NCI-H345 treated with DMSO at 0.1 percent for 48 hours (cell line): ENCODE measurements around the gene AGBL5.
A peak's percentile ranks its signal among the peaks of the same experiment; 100 is the strongest.

Experiments used
- DNase-seq: peaks from one replicate; lab custom pipeline; 2025; ENCODE audit not compliant: unreplicated experiment; lab: John Stamatoyannopoulos, UW

Gene AGBL5

DNA sequence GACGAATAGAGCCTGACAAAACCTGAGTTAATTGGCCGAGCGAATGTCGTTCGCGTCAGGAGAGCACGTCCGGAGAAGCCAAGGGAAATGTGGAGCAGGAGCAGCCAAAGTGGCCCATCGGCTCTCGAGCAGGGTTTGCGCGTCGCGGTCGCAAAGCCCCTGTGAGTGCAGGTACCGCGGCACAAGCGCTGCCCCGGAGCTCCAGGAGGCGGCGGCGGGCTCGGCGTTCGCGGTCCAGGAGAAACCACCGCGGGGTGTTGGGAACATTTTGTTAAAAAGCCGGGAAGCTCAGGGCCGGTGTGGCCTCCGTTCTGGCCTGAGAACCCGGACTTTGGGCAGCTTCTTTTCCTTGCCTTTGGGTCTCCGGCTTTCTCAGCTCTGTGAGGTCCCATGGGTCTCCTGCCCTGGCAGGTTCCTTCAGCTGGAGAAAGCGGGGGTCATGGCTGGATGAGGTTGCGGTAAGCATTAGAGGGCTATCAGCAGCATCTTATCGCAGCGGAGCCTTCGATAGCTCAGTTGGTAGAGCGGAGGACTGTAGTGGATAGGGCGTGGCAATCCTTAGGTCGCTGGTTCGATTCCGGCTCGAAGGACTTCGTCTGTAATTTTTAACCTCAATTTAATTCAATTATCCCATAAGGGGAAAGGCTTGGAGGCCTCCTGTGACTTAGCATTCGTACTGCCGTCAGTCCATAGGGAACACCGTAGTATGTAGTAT lies 1.0 kb upstream of the AGBL5 start:
- peak; percentile 99 for DNase-seq

DNA sequence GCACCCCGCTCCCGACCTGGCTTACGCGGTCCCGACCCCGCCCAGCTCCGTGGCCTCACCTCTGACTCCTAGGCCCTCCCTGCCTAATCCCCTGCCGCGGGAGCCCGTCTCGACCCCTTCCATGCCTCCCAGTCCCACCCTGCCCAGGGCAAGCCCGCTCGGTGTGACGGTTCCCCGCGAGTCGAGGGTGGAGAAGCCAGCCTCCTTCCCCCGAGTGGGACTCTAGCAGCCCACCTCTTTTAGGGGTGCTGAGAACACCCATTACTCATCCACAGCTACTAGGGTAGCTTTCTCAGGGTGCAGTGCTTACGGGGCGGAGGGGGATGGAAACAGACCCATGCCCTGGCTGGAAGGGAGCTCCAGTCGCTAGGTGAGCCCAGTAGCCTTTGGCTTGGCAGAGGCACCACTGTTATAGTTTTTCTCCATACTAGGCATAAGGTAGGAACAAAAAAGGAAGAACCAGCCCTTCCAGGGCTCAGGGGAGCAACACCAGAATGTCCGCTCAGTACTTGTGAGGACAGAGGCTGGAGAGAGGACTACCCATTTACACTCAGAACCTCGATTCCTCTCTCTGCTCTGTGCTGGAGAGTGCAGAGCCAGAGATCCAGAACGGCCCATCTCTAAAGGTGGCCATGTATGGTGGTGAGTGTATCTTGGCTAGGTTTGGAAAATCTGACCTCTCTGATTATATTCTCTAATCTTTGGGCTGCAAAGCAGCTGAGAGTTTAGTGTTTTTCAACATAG lies 606 bp downstream of the AGBL5 start:
- DNase-seq: no peak

DNA sequence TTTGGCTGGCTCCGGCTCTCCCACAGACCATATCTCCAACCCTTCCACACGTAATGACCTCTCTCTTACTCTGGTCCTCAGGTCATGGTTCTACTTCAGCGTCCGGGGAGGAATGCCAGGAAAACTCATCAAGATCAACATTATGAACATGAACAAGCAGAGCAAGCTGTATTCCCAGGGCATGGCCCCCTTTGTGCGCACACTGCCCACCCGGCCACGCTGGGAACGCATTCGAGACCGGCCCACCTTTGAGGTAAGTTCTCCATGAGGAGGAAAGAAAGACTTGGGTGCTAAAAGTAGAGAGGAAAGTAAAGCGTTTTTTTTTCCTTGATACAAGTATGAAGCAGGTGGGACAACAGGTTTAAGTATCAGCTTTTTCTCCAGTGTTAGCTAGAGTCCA lies 1.9 kb downstream of the AGBL5 start:
- no peak for DNase-seq

DNA sequence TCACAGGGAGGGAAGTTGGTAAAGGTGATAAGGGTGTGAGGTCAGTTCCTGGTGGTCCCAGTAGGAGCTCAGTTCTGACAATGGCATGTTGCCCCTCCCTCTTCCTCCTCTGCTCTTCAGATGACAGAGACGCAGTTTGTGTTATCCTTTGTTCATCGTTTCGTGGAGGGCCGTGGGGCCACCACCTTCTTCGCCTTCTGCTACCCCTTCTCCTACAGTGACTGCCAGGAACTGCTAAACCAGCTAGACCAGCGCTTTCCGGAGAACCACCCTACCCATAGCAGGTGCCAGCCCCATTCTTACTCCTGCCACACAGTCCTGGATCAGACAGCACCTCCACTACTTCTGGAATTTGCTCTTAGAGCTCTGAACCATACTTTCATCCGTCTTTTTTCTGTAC lies 2.3 kb downstream of the AGBL5 start:
- no peak for DNase-seq

DNA sequence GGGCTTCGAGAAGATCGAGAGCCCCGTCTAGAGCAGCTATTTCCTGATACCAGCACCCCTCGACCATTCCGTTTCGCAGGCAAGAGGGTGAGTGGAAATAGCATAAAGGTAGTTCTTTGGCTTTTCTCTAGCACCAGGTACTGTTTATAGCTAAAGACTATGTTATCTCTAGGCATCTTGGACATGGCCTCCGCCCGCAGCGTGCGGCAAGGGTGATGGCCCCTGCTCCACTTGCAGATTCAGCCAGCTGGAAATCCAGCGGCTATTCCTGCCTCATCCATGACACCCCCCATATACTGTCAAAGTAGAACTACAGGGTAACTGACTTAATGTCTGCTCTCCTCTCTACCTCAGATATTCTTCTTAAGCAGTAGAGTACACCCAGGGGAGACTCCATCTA lies 3.3 kb downstream of the AGBL5 start:
- no peak for DNase-seq

DNA sequence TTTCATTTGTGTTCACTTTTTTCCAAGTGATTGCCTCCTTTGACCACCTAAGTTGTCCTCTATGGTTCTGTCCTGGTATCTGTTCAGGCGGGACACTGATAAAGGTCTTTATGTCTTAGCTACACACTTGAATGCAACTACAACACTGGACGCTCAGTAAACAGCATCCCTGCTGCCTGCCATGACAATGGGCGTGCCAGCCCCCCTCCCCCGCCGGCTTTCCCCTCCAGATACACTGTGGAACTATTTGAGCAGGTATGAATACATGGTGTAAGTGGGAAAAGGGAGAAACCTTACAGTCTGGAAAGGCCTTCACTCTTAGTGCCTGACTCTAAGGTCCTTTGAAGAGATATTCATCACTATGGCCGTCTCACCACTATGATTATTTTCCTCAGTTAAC lies 5.7 kb downstream of the AGBL5 start:
- DNase-seq: no peak

DNA sequence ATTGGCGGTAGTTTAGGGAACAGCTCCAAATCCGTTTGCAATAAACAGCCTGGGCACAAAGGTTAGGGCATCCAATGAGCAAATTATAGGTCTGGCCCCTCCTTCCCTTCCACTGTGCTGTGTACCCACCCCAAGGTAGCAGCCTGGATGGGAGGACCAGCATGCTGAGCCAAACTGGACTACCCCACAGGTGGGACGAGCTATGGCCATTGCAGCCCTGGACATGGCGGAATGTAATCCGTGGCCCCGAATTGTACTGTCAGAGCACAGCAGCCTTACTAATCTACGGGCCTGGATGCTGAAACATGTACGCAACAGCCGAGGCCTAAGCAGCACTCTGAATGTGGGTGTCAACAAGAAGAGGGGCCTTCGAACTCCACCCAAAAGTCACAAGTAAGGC lies 6.7 kb downstream of the AGBL5 start:
- no peak for DNase-seq

DNA sequence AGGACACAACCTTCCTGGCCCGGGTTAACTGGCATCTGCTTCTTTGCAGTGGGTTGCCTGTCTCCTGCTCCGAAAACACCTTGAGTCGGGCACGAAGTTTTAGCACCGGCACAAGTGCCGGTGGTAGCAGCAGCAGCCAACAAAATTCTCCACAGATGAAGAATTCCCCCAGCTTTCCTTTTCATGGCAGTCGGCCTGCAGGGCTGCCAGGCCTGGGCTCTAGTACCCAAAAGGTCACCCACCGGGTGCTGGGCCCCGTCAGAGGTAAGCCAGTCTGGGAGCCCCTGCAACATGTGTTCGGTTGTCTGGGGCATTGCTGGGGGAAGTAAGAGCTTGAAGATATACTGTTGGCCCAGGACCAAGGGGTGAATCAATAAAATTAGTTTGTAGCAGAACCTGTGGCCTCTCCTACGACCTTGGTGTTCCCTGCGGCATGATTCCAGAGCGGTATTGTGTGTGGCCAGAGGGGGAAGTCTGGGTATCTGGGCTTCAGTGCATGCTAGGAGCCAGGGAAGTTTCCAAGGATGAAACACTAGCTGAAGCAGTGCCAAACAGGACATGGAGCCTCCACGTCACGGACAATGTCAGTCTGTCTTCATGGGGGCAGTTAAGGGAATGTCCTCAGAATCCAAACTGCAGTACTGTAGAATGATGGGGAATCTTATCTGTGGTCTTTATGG lies 7.8 kb downstream of the AGBL5 start:
- no peak for DNase-seq

DNA sequence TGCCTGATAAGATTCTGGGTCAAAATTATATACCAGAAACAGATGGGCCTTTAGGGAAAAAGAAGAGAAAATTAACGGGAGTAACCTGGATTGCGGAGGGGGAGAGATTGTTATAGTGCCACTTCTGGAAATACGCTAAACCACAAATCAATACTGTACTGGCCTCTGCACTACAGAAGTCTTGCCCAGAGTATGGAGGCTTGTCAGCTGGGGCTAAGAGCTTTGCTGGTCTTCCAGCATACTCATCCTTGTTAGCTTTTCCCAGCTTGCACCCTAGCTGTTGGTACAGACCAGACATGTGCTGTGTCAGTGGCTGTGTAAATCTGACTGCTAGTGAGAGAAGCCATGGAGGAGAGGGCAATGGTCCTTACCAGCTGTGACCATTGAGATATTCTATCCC lies 8.9 kb downstream of the AGBL5 start:
- no peak for DNase-seq

DNA sequence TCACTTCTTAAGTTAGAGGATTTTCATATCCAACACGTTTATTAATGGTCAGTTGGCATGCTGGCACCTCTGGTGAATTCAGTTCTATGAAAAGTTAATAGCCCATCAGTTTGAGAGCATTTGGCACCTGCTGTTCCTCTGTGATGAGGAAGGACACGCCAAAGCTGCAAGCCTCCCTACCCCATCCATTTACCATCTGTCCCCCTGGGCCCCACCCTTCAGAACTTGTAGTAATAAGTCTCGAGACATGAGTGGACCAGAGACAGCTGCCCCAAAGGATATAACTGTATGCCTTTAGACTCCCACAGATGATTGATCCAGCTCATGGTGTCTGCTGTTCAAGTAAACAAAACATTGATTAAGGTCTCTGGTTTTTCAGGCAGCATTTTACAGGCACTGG lies 13.7 kb downstream of the AGBL5 start:
- no peak for DNase-seq

DNA sequence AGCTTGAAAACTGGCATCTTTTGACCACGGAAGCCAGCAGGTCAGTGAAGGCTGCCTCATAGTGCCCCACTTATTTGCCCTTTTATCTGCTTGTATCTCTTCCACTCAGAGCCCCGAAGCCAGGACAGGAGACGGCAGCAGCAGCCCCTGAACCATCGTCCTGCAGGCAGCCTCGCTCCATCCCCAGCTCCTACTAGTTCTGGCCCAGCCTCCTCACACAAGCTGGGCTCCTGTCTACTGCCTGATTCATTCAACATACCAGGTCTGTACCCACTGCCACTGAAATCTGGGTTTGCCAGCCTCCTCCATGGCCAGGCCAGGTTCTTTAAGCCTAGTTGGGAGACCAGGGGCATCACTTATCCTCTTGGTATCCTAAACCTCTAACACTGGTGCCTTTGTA lies 15.9 kb downstream of the AGBL5 start:
- DNase-seq: no peak

DNA sequence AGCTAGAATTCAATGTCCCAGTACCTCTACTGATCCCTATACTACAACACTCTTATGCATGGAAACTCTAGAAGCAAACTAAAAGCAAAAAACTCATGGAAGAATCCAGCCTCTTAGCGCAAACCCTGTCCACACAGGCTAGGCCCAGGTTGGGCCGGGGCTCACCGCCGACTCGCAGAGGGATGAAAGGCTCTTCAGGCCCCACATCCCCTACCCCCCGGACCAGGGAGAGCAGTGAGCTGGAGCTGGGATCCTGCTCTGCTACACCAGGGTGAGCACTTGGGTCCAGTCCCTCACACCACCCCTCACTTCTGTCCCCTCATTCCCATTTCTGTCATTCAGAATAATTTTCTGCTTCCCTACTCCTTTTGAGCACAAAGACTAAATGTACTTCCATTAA lies 18.0 kb downstream of the AGBL5 start:
- DNase-seq: no peak

DNA sequence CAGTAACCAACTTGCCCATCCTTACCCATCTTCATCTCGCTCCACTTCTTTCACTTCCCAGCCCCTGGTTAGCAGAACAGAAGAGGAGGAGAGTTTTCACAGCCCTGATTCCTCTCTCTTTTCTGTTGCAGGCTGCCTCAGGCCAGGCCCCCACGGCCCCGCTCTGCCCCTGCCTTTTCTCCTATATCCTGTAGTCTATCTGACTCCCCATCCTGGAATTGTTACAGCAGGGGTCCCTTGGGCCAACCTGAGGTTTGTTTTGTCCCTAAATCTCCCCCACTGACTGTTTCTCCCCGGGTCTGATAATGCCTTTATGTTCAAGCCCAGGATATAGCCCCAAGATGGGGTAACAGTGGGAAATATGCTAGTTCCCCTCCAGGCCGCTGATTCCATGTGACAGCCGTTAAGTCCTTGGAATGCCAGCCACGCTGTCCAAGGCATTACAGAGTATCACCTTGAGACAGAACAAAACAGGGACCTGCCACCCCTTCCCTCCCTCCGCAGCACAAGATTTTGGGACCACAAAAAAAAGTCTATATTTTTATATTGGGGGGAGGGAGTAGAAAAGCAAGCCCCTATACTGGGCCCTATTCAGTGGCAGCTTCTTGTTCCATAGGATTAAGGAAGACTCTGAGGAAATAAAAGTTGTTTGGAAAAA lies 18.6 kb downstream of the AGBL5 start:
- DNase-seq: no peak

DNA sequence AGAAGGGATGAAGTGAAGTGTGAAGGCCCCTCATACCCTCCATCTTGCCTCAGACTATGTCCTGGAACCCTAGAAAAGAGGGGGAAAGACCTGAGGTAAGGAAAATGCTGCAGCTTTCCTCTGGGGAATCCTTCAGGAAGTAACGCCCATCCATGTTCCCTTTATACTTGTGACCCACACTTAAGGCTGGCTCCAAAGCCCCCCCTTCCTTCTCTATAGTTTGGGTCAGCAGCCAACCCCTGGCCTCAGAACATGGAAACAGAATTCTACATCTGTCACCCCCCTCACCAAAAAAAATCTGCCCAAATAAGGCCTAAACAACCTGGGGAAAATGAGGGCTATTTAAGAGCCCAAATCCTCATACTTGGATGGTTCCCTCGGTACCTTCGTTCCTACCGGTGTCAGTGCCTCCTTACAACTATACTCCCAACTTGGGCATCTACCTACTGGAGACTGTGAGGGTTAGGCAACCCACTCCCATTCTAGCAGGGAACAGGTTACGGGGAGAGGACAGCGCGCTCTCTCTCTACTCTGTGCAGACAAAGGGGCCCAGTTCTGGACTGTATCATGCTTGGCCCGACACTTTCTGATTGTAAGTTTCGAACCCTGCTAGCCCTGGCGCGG lies 19.3 kb downstream of the AGBL5 start:
- DNase-seq: no peak

DNA sequence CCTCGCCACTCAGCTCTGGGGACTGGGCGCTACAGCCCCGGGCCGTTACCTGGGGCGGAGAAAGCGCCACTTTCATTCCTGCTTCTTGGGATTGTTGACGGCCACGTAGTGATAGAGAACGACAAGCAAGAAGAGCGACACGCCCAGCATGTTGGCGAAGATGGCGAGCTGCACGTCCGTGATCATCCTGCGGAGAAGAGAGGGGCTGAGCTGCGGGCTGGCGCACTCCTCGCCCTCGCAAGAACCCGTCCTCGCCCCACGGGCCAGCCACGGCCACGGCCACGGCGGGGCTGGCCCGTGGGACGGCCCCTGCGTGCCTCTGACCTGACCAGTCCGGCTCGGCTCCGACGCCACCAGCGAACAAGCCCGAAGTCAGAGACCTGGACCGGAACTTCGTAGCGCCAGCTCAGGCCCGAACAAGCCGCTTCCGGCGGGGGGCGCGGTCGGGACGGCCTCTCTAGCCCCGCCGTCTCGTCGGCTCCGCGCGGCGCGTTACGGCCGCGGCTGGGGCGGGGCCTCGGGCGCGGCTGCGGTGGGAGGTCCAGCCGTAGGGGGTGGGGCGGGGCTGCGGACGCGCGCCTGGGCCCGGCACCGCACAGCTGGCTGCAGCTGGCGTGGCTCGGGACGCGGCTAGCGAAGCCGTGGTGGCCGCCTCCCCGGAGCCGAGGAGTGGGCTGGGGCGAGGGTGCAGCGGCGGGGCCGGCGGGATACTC lies 20.0 kb downstream of the AGBL5 start, which contains the start of gene OST4:
TSS of gene OST4 (minus strand) at position 378 of the 713 bp plus-strand sequence.
- DNase-seq: peak; percentile 82

DNA sequence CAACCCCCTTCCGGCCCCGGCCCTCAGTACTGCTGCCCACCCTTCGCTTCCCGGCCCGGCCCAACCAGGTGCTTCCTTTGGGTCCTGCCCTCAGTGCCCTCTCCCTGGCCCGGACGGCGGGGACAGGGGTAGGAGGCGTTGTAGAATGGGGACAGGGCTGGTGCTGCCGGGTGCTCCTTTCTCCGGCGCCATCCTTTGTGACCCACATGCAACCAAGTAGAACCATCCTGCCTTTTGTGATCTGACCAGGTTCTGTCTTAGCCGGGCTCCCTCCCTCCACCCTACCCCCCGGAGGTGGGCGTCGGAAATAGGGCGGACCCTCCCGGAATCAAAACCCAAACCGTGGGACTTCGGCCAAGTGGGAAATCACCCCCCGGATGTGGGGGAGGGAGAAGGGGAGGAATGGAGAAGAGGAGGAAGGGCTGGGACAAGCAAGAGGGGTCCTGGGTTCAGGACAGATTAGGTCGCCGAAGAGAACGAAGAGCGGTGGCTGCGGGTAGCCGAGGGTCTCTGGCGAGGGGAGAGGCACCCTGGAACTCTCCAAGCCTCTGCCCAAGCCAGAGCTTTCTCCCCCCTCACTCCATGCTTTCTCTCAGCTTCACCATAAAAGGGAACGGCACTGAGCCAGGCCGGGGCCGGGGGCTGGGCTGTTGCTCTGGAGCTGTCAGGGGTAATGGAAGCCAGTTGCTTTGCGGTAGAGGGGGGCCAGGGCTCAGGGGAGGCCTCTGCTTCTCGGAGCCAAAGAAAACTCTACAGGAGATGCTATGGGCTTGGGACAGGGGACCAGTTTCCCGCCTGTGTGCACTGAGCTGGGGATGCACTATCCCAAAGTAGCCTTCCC lies 20.7 kb downstream of the AGBL5 start:
- no peak for DNase-seq

DNA sequence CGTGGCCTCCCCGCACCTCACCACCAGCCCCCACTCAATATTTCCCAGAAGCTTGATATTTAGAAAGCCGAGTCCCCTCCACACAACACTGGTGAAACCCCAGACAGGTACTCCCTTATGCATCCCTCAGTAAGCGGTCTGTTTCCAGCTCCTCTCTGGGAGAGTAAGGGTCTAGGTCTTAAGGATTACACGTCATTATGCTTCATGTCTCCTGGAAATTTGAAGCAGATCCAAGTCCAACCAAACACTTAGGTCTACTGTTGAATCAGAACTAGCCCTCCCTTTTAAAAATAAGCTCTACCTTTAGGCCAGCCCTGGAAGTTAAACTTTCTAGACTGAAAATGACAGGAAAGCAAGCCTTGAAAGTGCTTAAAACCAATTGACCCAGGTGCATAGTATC lies 21.5 kb downstream of the AGBL5 start:
- DNase-seq: no peak

DNA sequence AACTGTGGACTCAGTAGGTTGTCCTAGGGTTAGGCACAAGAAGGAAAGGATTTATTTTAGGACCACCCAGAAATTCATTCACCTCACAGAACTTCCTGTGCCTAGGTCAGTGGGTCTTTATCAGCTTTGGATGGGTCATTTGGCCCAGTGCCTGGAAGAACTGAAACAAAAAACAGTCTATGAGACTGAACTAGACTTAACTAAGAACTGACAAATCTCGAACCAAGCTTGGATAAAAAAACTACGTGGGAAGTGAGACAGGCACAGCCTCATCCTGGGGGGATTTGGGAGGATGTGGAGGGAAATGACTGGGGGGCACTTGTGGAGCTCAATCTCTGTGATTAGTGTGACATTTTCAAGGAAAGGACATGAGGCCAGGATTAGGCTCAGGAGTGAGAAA lies 22.3 kb downstream of the AGBL5 start:
- no peak for DNase-seq

DNA sequence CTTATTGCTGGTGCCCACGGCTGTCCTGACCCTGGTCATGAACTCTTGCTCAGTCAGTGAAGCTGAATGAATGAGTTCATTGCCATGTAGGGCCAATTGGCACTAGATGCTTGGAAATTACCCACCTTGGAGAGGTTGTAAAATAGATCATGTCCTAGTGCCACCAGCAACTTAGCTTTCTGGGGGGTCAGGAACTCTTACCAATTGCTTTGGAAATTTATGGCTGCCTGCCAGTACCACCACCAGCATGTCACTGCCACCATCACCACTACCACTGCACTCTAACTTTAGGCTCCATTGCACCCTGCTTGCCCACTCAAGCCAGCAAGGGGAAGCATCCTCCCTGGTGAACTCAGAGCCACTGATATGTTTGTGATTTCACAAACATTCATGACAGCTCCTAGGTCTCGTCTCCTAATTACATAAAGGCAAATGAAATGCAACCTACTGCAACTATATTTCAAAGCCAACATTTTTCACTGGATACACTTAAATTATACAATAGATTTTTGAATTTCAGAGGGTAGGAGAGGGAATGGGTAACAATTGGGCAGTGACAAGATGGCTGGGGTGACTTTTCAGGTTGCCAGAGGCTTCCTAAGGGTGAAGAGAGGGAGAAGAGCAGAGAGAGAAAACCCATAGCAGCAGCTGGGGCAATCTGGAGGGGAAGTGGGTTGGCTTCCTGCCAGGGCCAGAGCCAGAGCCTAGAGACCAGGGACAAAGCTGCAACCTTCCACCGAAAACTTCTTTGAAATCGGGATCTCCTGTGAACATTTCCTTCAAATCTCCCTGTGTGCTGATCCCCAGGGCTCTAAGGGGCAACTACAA lies 23.5 kb downstream of the AGBL5 start:
- DNase-seq: peak; percentile 22
